Loucy (cell line): Measurements from ENCODE around the gene USP6.

ENCODE experiments used
- EZH2phosphoT487 ChIP-seq: fragments of 200-600 bp; IDR thresholded peaks from 2 replicates; pipeline ENCODE4 v1.6.1; 2018; ENCODE audit warnings: antibody characterized with exemption, mild to moderate bottlenecking, moderate library complexity, borderline replicate concordance
- TF ChIP-seq, protein P1 (sequence below): fragments of 200-600 bp; sonication (generic); conservative IDR thresholded peaks from 2 replicates; pipeline ENCODE4 v1.5.1; 2014; ENCODE audit warnings: mild to moderate bottlenecking, antibody characterized with exemption, low read length

DNA sequence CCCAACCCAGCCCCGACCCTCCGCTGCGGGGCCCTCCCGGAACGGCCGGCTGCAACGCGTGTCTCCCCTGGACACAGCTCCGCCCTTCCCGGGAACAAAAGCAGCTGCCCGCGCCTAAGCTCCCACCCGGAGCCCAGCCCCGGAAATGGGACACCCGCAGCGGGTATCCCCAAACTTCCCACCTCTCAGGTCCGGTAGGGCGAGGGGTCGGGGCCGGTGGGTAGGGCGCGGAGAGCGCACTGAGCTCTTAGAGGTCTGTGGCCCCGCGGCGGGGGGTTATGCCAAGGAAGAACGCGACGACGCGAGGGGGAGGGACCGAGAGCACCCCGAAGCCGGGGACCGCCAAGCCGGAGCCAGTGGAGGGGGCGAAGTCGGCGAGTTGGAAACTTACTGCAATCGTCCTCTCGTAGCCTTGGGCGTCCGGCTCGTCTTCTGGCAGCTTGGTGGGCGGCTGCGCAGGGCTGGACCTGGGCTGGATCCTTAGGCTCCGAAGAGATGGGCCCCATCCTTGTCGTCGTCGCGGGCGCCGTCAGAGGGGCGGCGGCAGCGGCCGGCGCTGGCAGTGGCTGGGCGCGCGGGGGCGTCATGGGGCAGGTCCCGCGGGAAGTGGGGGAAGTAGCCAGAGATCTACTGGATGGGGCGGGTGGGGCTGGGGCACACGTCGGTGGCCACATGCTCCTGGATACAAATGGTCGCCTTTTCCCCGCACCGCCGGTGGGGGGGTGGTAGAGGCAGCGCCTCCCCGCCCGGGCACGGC is 6.9 kb downstream of the USP6 start:
- TF ChIP-seq, protein P1, sequence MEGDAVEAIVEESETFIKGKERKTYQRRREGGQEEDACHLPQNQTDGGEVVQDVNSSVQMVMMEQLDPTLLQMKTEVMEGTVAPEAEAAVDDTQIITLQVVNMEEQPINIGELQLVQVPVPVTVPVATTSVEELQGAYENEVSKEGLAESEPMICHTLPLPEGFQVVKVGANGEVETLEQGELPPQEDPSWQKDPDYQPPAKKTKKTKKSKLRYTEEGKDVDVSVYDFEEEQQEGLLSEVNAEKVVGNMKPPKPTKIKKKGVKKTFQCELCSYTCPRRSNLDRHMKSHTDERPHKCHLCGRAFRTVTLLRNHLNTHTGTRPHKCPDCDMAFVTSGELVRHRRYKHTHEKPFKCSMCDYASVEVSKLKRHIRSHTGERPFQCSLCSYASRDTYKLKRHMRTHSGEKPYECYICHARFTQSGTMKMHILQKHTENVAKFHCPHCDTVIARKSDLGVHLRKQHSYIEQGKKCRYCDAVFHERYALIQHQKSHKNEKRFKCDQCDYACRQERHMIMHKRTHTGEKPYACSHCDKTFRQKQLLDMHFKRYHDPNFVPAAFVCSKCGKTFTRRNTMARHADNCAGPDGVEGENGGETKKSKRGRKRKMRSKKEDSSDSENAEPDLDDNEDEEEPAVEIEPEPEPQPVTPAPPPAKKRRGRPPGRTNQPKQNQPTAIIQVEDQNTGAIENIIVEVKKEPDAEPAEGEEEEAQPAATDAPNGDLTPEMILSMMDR, result no peak
- no peak for TF ChIP-seq EZH2phosphoT487
